GM19468 (cell line): Measurements from ENCODE around the gene PPP2R5B.

Source experiments
- ATAC-seq: cut with Tn5 transposase; IDR thresholded peaks from one replicate; pipeline ENCODE4 v1.9.1; 2021; ENCODE audit warnings: mild to moderate bottlenecking, moderate library complexity, moderate number of reproducible peaks; ENCODE audit not compliant: unreplicated experiment; ENCODE audit errors: extremely low read depth

The PPP2R5B gene

GRCh38 chr11:64923944-64924909, at the start of gene PPP2R5B:
Gene PPP2R5B, plus strand, starts transcription at chr11:64924689. Its CDS starts 1,046 bp downstream, at chr11:64925735.
- ATAC-seq: peak; percentile 51

GRCh38 chr11:64875369-64876228, 48.9 kb upstream of the PPP2R5B start:
- ATAC-seq: no peak

- ATAC-seq: no peak
These were observed 48.2 kb upstream of the PPP2R5B start for GRCh38 chr11:64876229-64876750.

GRCh38 chr11:64876835-64877341, 47.6 kb upstream of the PPP2R5B start:
- ATAC-seq: no peak

GRCh38 chr11:64877390-64878222, 46.9 kb upstream of the PPP2R5B start:
- no peak for ATAC-seq

- no peak for ATAC-seq
These were observed 46.3 kb upstream of the PPP2R5B start for GRCh38 chr11:64878223-64878493.

GRCh38 chr11:64878494-64879243, 45.8 kb upstream of the PPP2R5B start, which contains the start of gene EHD1:
Gene EHD1, minus strand, starts transcription at chr11:64878621. Its CDS starts 157 bp downstream, at chr11:64878464.
- peak; percentile 64 for ATAC-seq

GRCh38 chr11:64879244-64879900, 45.1 kb upstream of the PPP2R5B start:
- no peak for ATAC-seq

GRCh38 chr11:64880240-64881001, 44.1 kb upstream of the PPP2R5B start:
- no peak for ATAC-seq

GRCh38 chr11:64881476-64881875, 43.0 kb upstream of the PPP2R5B start:
- no peak for ATAC-seq

- no peak for ATAC-seq
These were observed 42.2 kb upstream of the PPP2R5B start for GRCh38 chr11:64882243-64882642.

- ATAC-seq: no peak
These were observed 40.9 kb upstream of the PPP2R5B start for GRCh38 chr11:64883575-64883974.

GRCh38 chr11:64884019-64884418, 40.5 kb upstream of the PPP2R5B start:
- no peak for ATAC-seq

GRCh38 chr11:64885367-64886286, 38.9 kb upstream of the PPP2R5B start:
- ATAC-seq: no peak

- ATAC-seq: no peak
These were observed 37.2 kb upstream of the PPP2R5B start for GRCh38 chr11:64887234-64887756.

- ATAC-seq: no peak
These were observed 36.6 kb upstream of the PPP2R5B start for GRCh38 chr11:64887757-64888405.
